K562 (cell line): Measurements from ENCODE around the gene PIERCE2. TPM values are rescaled to one million over a fixed set of nuclear protein-coding genes. Genes with fewer than 3 reads are reported as not detected.

Experiments
- ELF1 ChIP-seq: fragments of 200-800 bp; sonication (Bioruptor generic); IDR thresholded peaks from 2 replicates; pipeline ENCODE4 v1.6.1; 2016; ENCODE audit warnings: missing genetic modification characterization, missing compliant biosample characterization
- FOXJ2 ChIP-seq: fragments of 200-800 bp; sonication (Bioruptor generic); IDR thresholded peaks from 2 replicates; pipeline ENCODE4 v1.6.1; 2016; ENCODE audit warnings: missing genetic modification characterization, missing compliant biosample characterization
- GTF2E2 ChIP-seq: fragments of 200-800 bp; sonication (Bioruptor generic); IDR thresholded peaks from 2 replicates; pipeline ENCODE4 v1.6.1; 2016; ENCODE audit warnings: missing genetic modification characterization, missing compliant biosample characterization
- PPARD ChIP-seq: fragments of 250-450 bp; sonication (Bioruptor Pico); IDR thresholded peaks from 2 replicates; pipeline ENCODE4 v1.8.0; 2022; ENCODE audit warnings: inconsistent platforms, mild to moderate bottlenecking, moderate library complexity
- TAF1 ChIP-seq: IDR thresholded peaks from 2 replicates; pipeline ENCODE4 v1.6.1; 2011; ENCODE audit warnings: mild to moderate bottlenecking, low read length, moderate library complexity; ENCODE audit not compliant: insufficient read depth, control insufficient read depth, severe bottlenecking; ENCODE audit errors: extremely low read depth
- TAL1 ChIP-seq: fragments of 450-650 bp; IDR thresholded peaks from 2 replicates; pipeline ENCODE4 v1.6.1; 2016; ENCODE audit warnings: mild to moderate bottlenecking
- TCFL5 ChIP-seq: fragments of 250-450 bp; sonication (Bioruptor Pico); conservative IDR thresholded peaks from 2 replicates; pipeline ENCODE4 v1.6.1; 2021; ENCODE audit warnings: mild to moderate bottlenecking, moderate library complexity, matching md5 sums
- TEAD1 ChIP-seq, 2 experiments: fragments of 450-650 bp in 1 of 2; sonication (generic) in 1 of 2; formaldehyde crosslinking; IDR thresholded peaks; 2 replicates each; pipeline versions ENCODE4 v1.4.0 to v1.8.0; 2020 to 2022; ENCODE audit warnings: mild to moderate bottlenecking in 2 of 2, missing genetic modification reagents in 1 of 2
- polyA plus RNA-seq, 8 experiments: library from polyadenylated mRNA; depleted of rRNA in 4 of 8; stranded (reverse) in 5 of 8; unstranded in 3 of 8; fragments of >200 nt; fragmentation: Nextera tagmentation in 2 of 8; fragmentation: Illumina TruSeq in 1 of 8; extraction: Ambion mirVana in 2 of 8; extraction: Trizol in 1 of 8; gene quantifications; 2 replicates each; pipeline versions ENCODE4 v1.2.1 to v1.2.3, GENCODE V29; 2011 to 2014; ENCODE audit warnings: inconsistent platforms in 1 of 8, missing spikeins in 1 of 8
- total RNA-seq, 7 experiments: library from RNA; depleted of rRNA in 6 of 7; stranded (reverse); fragments of >200 nt in 6 of 7; fragmentation: Illumina TruSeq in 2 of 7; extraction: Trizol in 2 of 7; gene quantifications; 2 replicates each; pipeline versions ENCODE4 v1.2.1 to v1.2.3, GENCODE V29; 2011 to 2021; ENCODE audit warnings: low replicate concordance in 1 of 7
- TF ChIP-seq, protein P1 (sequence below): fragments of 450-650 bp; conservative IDR thresholded peaks from 2 replicates; pipeline ENCODE4 v1.6.1; 2016; ENCODE audit warnings: missing genetic modification characterization, low read depth, mild to moderate bottlenecking, missing compliant biosample characterization, moderate library complexity
- TF ChIP-seq, protein P2 (sequence below): fragments of 450-650 bp; formaldehyde crosslinking; IDR thresholded peaks from 2 replicates; pipeline ENCODE4 v1.4.0; 2020; ENCODE audit warnings: mild to moderate bottlenecking, mixed read lengths
- TF ChIP-seq, protein P3 (sequence below): fragments of 250-450 bp; sonication (Bioruptor Pico); IDR thresholded peaks from 2 replicates; pipeline ENCODE4 v1.9.0; 2021; ENCODE audit warnings: mild to moderate bottlenecking, inconsistent platforms
- TF ChIP-seq, protein P4 (sequence below): sonication (generic); formaldehyde crosslinking; IDR thresholded peaks from 2 replicates; pipeline ENCODE4 v1.8.0; 2023; ENCODE audit warnings: missing genetic modification reagents, mild to moderate bottlenecking, borderline replicate concordance
- TF ChIP-seq, protein P5 (sequence below): fragments of 250-450 bp; sonication (Bioruptor Pico); IDR thresholded peaks from 2 replicates; pipeline ENCODE4 v1.5.0; 2021; ENCODE audit warnings: mild to moderate bottlenecking, moderate library complexity

The PIERCE2 gene
- total and polyA plus RNA-seq, 9 of the 15 experiments (the other 6 are each of a cell fraction or from before 2014, with no cell fraction given), result 2.9 to 4.8 (median 4.0) TPM

DNA sequence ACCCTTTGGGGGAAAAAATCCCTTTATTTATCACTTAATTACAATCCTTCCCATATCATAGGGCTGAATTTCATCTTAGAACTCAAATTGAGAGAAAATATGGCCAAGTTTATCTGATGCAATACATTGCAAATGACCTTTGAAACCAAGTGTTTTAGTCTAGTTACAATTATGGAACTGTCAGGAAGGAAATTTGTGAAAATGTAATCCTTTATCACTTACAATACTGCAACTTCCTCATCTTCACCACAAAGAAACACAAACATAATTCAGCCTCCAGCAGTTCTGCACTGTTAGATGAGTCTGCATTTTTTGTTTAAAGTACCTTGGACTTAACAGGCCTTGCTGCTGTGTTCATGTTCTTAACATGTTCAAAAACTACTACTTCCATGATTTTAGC lies 4.8 kb upstream of the PIERCE2 start (continued):
- TF ChIP-seq TEAD1 (CRISPR knock-in tag; IDR thresholded peaks at IDR 0.05) (no peak), FOXJ2 (tag) (peak; percentile 73; the same call in 1 of the 2 replicates), TAL1 (peak; percentile 45; the same call in 1 of the 2 replicates), TAF1 (no peak), TCFL5 (no peak), PPARD (CRISPR knock-in tag) (no peak), GTF2E2 (peak; percentile 41; the same call in 1 of the 2 replicates), ELF1 (tag) (peak; percentile 44; the same call in 1 of the 2 replicates)
- TF ChIP-seq, protein P1, sequence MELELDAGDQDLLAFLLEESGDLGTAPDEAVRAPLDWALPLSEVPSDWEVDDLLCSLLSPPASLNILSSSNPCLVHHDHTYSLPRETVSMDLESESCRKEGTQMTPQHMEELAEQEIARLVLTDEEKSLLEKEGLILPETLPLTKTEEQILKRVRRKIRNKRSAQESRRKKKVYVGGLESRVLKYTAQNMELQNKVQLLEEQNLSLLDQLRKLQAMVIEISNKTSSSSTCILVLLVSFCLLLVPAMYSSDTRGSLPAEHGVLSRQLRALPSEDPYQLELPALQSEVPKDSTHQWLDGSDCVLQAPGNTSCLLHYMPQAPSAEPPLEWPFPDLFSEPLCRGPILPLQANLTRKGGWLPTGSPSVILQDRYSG (tag), result no peak
- TF ChIP-seq, protein P2, sequence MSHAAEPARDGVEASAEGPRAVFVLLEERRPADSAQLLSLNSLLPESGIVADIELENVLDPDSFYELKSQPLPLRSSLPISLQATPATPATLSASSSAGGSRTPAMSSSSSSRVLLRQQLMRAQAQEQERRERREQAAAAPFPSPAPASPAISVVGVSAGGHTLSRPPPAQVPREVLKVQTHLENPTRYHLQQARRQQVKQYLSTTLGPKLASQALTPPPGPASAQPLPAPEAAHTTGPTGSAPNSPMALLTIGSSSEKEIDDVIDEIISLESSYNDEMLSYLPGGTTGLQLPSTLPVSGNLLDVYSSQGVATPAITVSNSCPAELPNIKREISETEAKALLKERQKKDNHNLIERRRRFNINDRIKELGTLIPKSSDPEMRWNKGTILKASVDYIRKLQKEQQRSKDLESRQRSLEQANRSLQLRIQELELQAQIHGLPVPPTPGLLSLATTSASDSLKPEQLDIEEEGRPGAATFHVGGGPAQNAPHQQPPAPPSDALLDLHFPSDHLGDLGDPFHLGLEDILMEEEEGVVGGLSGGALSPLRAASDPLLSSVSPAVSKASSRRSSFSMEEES (CRISPR knock-in tag), result no peak
- TF ChIP-seq, protein P3, sequence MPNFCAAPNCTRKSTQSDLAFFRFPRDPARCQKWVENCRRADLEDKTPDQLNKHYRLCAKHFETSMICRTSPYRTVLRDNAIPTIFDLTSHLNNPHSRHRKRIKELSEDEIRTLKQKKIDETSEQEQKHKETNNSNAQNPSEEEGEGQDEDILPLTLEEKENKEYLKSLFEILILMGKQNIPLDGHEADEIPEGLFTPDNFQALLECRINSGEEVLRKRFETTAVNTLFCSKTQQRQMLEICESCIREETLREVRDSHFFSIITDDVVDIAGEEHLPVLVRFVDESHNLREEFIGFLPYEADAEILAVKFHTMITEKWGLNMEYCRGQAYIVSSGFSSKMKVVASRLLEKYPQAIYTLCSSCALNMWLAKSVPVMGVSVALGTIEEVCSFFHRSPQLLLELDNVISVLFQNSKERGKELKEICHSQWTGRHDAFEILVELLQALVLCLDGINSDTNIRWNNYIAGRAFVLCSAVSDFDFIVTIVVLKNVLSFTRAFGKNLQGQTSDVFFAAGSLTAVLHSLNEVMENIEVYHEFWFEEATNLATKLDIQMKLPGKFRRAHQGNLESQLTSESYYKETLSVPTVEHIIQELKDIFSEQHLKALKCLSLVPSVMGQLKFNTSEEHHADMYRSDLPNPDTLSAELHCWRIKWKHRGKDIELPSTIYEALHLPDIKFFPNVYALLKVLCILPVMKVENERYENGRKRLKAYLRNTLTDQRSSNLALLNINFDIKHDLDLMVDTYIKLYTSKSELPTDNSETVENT (CRISPR knock-in tag), result no peak
- TF ChIP-seq, protein P4, sequence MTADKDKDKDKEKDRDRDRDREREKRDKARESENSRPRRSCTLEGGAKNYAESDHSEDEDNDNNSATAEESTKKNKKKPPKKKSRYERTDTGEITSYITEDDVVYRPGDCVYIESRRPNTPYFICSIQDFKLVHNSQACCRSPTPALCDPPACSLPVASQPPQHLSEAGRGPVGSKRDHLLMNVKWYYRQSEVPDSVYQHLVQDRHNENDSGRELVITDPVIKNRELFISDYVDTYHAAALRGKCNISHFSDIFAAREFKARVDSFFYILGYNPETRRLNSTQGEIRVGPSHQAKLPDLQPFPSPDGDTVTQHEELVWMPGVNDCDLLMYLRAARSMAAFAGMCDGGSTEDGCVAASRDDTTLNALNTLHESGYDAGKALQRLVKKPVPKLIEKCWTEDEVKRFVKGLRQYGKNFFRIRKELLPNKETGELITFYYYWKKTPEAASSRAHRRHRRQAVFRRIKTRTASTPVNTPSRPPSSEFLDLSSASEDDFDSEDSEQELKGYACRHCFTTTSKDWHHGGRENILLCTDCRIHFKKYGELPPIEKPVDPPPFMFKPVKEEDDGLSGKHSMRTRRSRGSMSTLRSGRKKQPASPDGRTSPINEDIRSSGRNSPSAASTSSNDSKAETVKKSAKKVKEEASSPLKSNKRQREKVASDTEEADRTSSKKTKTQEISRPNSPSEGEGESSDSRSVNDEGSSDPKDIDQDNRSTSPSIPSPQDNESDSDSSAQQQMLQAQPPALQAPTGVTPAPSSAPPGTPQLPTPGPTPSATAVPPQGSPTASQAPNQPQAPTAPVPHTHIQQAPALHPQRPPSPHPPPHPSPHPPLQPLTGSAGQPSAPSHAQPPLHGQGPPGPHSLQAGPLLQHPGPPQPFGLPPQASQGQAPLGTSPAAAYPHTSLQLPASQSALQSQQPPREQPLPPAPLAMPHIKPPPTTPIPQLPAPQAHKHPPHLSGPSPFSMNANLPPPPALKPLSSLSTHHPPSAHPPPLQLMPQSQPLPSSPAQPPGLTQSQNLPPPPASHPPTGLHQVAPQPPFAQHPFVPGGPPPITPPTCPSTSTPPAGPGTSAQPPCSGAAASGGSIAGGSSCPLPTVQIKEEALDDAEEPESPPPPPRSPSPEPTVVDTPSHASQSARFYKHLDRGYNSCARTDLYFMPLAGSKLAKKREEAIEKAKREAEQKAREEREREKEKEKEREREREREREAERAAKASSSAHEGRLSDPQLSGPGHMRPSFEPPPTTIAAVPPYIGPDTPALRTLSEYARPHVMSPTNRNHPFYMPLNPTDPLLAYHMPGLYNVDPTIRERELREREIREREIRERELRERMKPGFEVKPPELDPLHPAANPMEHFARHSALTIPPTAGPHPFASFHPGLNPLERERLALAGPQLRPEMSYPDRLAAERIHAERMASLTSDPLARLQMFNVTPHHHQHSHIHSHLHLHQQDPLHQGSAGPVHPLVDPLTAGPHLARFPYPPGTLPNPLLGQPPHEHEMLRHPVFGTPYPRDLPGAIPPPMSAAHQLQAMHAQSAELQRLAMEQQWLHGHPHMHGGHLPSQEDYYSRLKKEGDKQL (CRISPR knock-in tag), result no peak
- TF ChIP-seq, protein P5, sequence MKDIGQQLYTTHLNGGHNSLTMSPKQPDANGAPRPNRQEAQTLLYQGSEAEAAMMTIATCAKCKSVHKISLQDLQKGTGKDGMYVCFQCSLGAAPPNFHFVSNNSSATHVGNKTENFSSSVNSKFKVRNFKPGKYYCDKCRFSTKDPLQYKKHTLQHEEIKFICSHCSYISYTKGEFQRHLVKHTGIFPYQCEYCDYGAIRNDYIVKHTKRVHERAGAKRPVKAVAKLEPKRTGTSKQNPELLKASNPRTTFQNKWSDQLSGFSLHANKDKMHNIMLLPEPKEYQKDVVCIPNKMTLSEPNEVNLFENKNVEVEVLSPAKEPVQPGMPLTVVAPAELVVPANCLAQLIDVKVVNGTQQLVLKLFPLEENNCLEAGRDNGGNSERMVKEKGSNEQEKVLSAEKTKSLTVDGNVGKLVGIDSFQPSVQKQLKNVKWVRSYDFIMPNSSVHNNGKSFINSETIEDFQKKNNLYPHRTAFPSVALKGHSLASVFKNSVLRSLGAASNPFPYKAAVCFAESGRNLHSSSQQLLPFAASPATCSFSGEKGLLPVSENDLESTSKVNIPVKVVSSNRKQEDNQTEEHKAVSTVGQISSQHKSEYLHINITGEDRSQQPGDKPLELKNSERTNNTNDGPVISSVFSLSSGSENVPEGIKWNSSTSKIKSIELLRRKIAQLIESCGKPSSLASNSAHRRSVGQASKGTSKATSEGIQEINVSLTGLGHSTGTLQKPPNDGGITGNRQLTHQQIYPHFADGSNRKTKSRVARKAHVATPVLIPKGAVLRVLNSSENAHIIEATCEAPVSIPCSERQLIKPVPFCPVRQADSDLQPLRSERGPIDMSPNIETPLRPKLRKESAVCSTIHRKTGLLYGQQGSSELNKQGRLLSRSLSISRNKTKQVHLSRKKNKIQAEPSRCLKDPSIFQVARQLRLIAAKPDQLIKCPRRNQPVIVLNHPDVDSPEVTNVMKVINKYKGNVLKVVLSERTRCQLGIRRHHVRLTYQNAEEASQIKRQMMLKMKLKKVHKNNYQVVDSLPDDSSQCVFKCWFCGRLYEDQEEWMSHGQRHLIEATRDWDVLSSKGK (CRISPR knock-in tag), result no peak
